Thyroid gland (tissue), 4 donors: ENCODE data around the gene ANKMY1. TPM values are rescaled to one million over a fixed set of nuclear protein-coding genes. Genes with fewer than 3 reads are reported as not detected.

ENCODE experiments used
- DNase-seq, 2 donors: peaks; one replicate each; pipeline ENCODE4 v3.0.0-alpha.2; 2019
- H3K27ac ChIP-seq, 3 donors: fragments of 200-600 bp; sonication (generic); 1 replicate in 2 of 3; 2 replicates in 1 of 3; pipeline ENCODE4 v1.5.1; 2016 to 2019; ENCODE audit warnings: mild to moderate bottlenecking in 1 of 3, moderate library complexity in 1 of 3
- H3K27me3 ChIP-seq: fragments of 200-600 bp; sonication (generic); one replicate; pipeline ENCODE4 v1.5.1; 2019
- H3K36me3 ChIP-seq, 2 donors: fragments of 200-600 bp; sonication (generic); one replicate each; pipeline ENCODE4 v1.5.1; 2016 to 2019
- H3K4me1 ChIP-seq, 2 donors: fragments of 200-600 bp; sonication (generic); one replicate each; pipeline ENCODE4 v1.5.1; 2017 to 2019
- H3K4me3 ChIP-seq, 3 donors: fragments of 200-600 bp; sonication (generic); replicated peaks in 1 of 3; 1 replicate in 2 of 3; 2 replicates in 1 of 3; pipeline ENCODE4 v1.5.1; 2016; ENCODE audit warnings: mild to moderate bottlenecking in 1 of 3
- H3K9me3 ChIP-seq: fragments of 200-600 bp; sonication (generic); one replicate; pipeline ENCODE4 v1.5.1; 2017
- POLR2A ChIP-seq, 2 donors: fragments of 450-650 bp; IDR thresholded peaks; one replicate each; pipeline ENCODE4 v1.6.1; 2017; ENCODE audit warnings: antibody characterized with exemption in 2 of 2, mild to moderate bottlenecking in 2 of 2, moderate library complexity in 1 of 2
- WGBS, 2 donors: methylation state at CpG; one replicate each; pipeline ENCODE4 v1.1.5; 2017; 5-methylcytosine and 5-hydroxymethylcytosine counted together
- intact Hi-C: fragments of 100-400 bp; cut with DNase I; formaldehyde crosslinking; loops from one replicate; pipeline ENCODE4 v1.15.1; 2023
- total RNA-seq, 4 donors: library from RNA; depleted of rRNA; stranded (reverse); fragments of >200 nt; gene quantifications; one replicate each; pipeline ENCODE4 v1.2.3, GENCODE V29; 2016
- TF ChIP-seq, protein P1 (sequence below), 6 experiments: fragments of 200-600 bp in 3 of 6; fragments of 450-650 bp in 3 of 6; sonication (generic) in 3 of 6; IDR thresholded peaks; one replicate each; pipeline ENCODE4 v1.5.1; 2016 to 2019; ENCODE audit warnings: antibody characterized with exemption in 6 of 6, mild to moderate bottlenecking in 2 of 6, inconsistent platforms in 1 of 6, moderate library complexity in 1 of 6

The ANKMY1 gene
- total RNA-seq, 4 donors from 2014 or later: 17.4 to 24.7 (median 21.0) TPM

- Histone ChIP-seq H3K4me1 (peaks cover 24 to 33% of the 10 kb centered on the region in 2 donors), H3K27me3 (no peaks in the 10 kb centered on the region), H3K36me3 (peaks cover 11 to 21% of the 10 kb centered on the region in 2 donors), H3K4me3 (no peak overlapping the region), H3K9me3 (no peaks in the 10 kb centered on the region), H3K27ac (no peak overlapping the region)
- intact Hi-C loops: no loop called here
- TF ChIP-seq POLR2A (IDR thresholded peaks at IDR 0.05): no peak
- TF ChIP-seq, protein P1, sequence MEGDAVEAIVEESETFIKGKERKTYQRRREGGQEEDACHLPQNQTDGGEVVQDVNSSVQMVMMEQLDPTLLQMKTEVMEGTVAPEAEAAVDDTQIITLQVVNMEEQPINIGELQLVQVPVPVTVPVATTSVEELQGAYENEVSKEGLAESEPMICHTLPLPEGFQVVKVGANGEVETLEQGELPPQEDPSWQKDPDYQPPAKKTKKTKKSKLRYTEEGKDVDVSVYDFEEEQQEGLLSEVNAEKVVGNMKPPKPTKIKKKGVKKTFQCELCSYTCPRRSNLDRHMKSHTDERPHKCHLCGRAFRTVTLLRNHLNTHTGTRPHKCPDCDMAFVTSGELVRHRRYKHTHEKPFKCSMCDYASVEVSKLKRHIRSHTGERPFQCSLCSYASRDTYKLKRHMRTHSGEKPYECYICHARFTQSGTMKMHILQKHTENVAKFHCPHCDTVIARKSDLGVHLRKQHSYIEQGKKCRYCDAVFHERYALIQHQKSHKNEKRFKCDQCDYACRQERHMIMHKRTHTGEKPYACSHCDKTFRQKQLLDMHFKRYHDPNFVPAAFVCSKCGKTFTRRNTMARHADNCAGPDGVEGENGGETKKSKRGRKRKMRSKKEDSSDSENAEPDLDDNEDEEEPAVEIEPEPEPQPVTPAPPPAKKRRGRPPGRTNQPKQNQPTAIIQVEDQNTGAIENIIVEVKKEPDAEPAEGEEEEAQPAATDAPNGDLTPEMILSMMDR (IDR thresholded peaks at IDR 0.05): no peak
- WGBS, 2 donors: 90 to 92% methylated on average over 18 of the region's 18 CpGs
- no peak for DNase-seq
Observed at GRCh38 chr2:240571314-240571973, 13.7 kb upstream of the ANKMY1 start.

GRCh38 chr2:240570531-240571313 lies 12.9 kb upstream of the ANKMY1 start:
- Histone ChIP-seq H3K36me3 (peaks cover 10 to 16% of the 10 kb centered on the region in 2 donors), H3K27me3 (no peaks in the 10 kb centered on the region), H3K9me3 (no peaks in the 10 kb centered on the region), H3K4me1 (peaks cover 29 to 39% of the 10 kb centered on the region in 2 donors), H3K4me3 (no peak overlapping the region), H3K27ac (no peak overlapping the region)
- TF ChIP-seq, protein P1 (IDR thresholded peaks at IDR 0.05): no peak
- no peak for TF ChIP-seq POLR2A (IDR thresholded peaks at IDR 0.05)
- intact Hi-C loops: no loop called here
- peak in 1 of 2 donors; percentile 1 for DNase-seq
- 82 to 87% methylated on average over 8 to 9 of the region's 11 CpGs for WGBS, 2 donors

DNA sequence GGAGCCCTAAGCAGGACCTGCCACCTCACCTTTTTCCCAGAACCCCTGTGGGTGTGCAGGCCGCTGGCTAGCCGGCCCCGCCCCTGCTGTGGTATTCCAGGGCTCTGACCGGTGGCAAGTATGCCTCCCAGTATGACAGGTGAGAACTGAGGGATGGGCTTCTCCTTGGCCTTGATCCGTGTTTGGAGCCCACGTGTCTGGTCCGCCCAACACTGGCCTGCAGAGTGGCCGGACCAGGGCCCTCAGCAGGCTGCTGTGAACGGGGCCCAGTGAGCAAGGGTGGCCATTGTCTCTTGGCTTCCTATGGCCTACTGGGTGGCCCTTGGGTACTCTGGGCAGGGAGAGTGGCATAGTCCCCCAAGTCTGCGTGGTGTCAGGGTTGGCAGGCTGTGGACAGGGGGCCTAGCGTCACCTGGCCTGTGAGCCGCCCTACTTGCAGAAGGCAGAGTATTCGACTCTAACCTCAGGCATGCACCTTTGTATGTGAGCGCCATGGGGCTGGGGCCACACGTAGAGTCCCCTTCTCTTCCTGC lies 12.3 kb upstream of the ANKMY1 start:
- Histone ChIP-seq H3K4me1 (peaks cover 30 to 45% of the 10 kb centered on the region in 2 donors), H3K27ac (no peak overlapping the region), H3K4me3 (no peak overlapping the region), H3K27me3 (no peaks in the 10 kb centered on the region), H3K36me3 (peaks cover 5 to 10% of the 10 kb centered on the region in 2 donors), H3K9me3 (no peaks in the 10 kb centered on the region)
- WGBS, 2 donors: 94 to 95% methylated on average over 8 to 14 of the region's 15 CpGs
- TF ChIP-seq POLR2A (IDR thresholded peaks at IDR 0.05): no peak
- TF ChIP-seq, protein P1 (IDR thresholded peaks at IDR 0.05): no peak
- peak in 1 of 2 donors; percentile 0 for DNase-seq
- intact Hi-C loops: loop anchor here (10.0 kb wide), 1 partner anchor 335 kb away; no protein-coding TSS in a partner anchor

GRCh38 chr2:240569523-240569997 lies 11.8 kb upstream of the ANKMY1 start:
- H3K27ac ChIP-seq: no peak overlapping the region
- TF ChIP-seq, protein P1 (IDR thresholded peaks at IDR 0.05): no peak
- no peak for TF ChIP-seq POLR2A (IDR thresholded peaks at IDR 0.05)
- H3K4me3 ChIP-seq: peak overlapping the region in 2 of 3 donors; percentile 14 to 64
- H3K27me3 ChIP-seq: no peaks in the 10 kb centered on the region
- DNase-seq: no peak
- WGBS, 2 donors: 79 to 92% methylated on average over 4 to 8 of the region's 9 CpGs
- H3K9me3 ChIP-seq: no peaks in the 10 kb centered on the region
- H3K4me1 ChIP-seq: peaks cover 30 to 47% of the 10 kb centered on the region in 2 donors
- H3K36me3 ChIP-seq: peaks cover 4% of the 10 kb centered on the region in 2 donors
- intact Hi-C loops: loop anchor here (10.0 kb wide), 1 partner anchor 335 kb away; no protein-coding TSS in a partner anchor
